ENCODE data around the gene SMIM24.

GRCh38 chr19:3482507-3483225, 2.3 kb upstream of the SMIM24 start:
- TF ChIP-seq CTCF (IDR thresholded peaks at IDR 0.05) (no peak), POLR2A (IDR thresholded peaks at IDR 0.05) (no peak)

Measured in heart left ventricle (tissue), 13 donors.